ENCODE data around the gene ZCCHC13. TPM values are rescaled to one million over a fixed set of nuclear protein-coding genes. Genes with fewer than 3 reads are reported as not detected.

Gene ZCCHC13
- total RNA-seq, 1 donor: not detected

GRCh38 chrX:74277320-74277719, 26.7 kb upstream of the ZCCHC13 start:
- no peak for TF ChIP-seq CTCF (IDR thresholded peaks at IDR 0.05; ENCODE audit: insufficient read depth, low read depth, low read length)
- DNase-seq (ENCODE audit: low read depth): no peak

GRCh38 chrX:74277846-74278245, 26.1 kb upstream of the ZCCHC13 start:
- no peak overlapping the region for H3K4me3 ChIP-seq (ENCODE audit: low read depth, low read length)
- TF ChIP-seq CTCF (IDR thresholded peaks at IDR 0.05; ENCODE audit: insufficient read depth, low read depth, low read length): no peak
- DNase-seq (ENCODE audit: low read depth): no peak

More at GRCh38 chrX:74277320-74277719, 26.7 kb upstream of the ZCCHC13 start:
- H3K4me3 ChIP-seq (ENCODE audit: low read depth, low read length): no peak overlapping the region

- H3K4me3 ChIP-seq (ENCODE audit: low read depth, low read length): no peak overlapping the region
- DNase-seq (ENCODE audit: low read depth): no peak
- no peak for TF ChIP-seq CTCF (IDR thresholded peaks at IDR 0.05; ENCODE audit: insufficient read depth, low read depth, low read length)
Observed at GRCh38 chrX:74280759-74281158, 23.2 kb upstream of the ZCCHC13 start.

- no peak for TF ChIP-seq CTCF (IDR thresholded peaks at IDR 0.05; ENCODE audit: insufficient read depth, low read depth, low read length)
- H3K4me3 ChIP-seq (ENCODE audit: low read depth, low read length): no peak overlapping the region
- no peak for DNase-seq (ENCODE audit: low read depth)
Observed at GRCh38 chrX:74284391-74284952, 19.5 kb upstream of the ZCCHC13 start.

GRCh38 chrX:74286950-74287740, 16.8 kb upstream of the ZCCHC13 start:
- peak; percentile 42 for DNase-seq (ENCODE audit: low read depth)
- no peak overlapping the region for H3K4me3 ChIP-seq (ENCODE audit: low read depth, low read length)
- no peak for TF ChIP-seq CTCF (IDR thresholded peaks at IDR 0.05; ENCODE audit: insufficient read depth, low read depth, low read length)

GRCh38 chrX:74291577-74291963, 12.4 kb upstream of the ZCCHC13 start:
- no peak for DNase-seq (ENCODE audit: low read depth)
- peak overlapping the region; percentile 80 for H3K4me3 ChIP-seq (ENCODE audit: low read depth, low read length)
- TF ChIP-seq CTCF (IDR thresholded peaks at IDR 0.05; ENCODE audit: insufficient read depth, low read depth, low read length): no peak
